PC-3 (cell line): ENCODE results near the gene POP4. TPM values are rescaled to one million over a fixed set of nuclear protein-coding genes. Genes with fewer than 3 reads are reported as not detected.

Source experiments
- ATAC-seq: fragments of 200-7000 bp; cut with Tn5 transposase; 2 replicates; pipeline ENCODE4 v1.9.1; 2020; ENCODE audit warnings: mild to moderate bottlenecking, moderate library complexity
- BruUV-seq: library from RNA; stranded (reverse); fragments of 400-500 nt; replicated peaks from 2 replicates; lab custom pipeline; 2021; lab: Mats Ljungman, UMichigan
- CTCF ChIA-PET: fragments of 300-600 bp; sonication (Branson Sonifier 250); formaldehyde crosslinking; loops from one replicate; lab custom pipeline; 2022; ENCODE audit warnings: antibody characterized with exemption; lab: Charles Lee
- POLR2A ChIA-PET: fragments of 300-600 bp; sonication (Branson Sonifier 250); formaldehyde crosslinking; loops from one replicate; lab custom pipeline; 2022; ENCODE audit warnings: antibody characterized with exemption; ENCODE audit not compliant: unreplicated experiment; lab: Charles Lee
- DNase-seq: peaks from one replicate; pipeline ENCODE4 v3.0.0-alpha.2; 2015
- H2AFZ ChIP-seq: fragments of 300-600 bp; sonication (generic); 2 replicates; pipeline ENCODE4 v1.6.0; 2016; ENCODE audit warnings: antibody characterized with exemption, low read length
- H3F3A ChIP-seq: fragments of 300-600 bp; sonication (generic); one replicate; pipeline ENCODE4 v1.6.0; 2017; ENCODE audit warnings: antibody characterized with exemption, low read length, control low read depth, mild to moderate bottlenecking; ENCODE audit not compliant: unreplicated experiment
- H3K27ac ChIP-seq: fragments of 300-600 bp; sonication (generic); 2 replicates; pipeline ENCODE4 v1.5.1; 2016; ENCODE audit warnings: mild to moderate bottlenecking, low read length
- H3K27me3 ChIP-seq: fragments of 300-600 bp; sonication (generic); 2 replicates; pipeline ENCODE4 v1.6.1; 2016; ENCODE audit warnings: low read length, mixed read lengths
- H3K36me3 ChIP-seq: fragments of 300-600 bp; sonication (generic); 2 replicates; pipeline ENCODE4 v1.6.1; 2016; ENCODE audit warnings: low read depth, mixed run types, low read length, mixed read lengths
- H3K4me1 ChIP-seq: fragments of 300-600 bp; sonication (generic); 2 replicates; pipeline ENCODE4 v1.5.1; 2016; ENCODE audit warnings: low read length; ENCODE audit not compliant: insufficient read depth
- H3K4me2 ChIP-seq: fragments of 300-600 bp; sonication (generic); 2 replicates; pipeline ENCODE4 v1.6.0; 2016; ENCODE audit warnings: low read length
- H3K4me3 ChIP-seq: fragments of 300-600 bp; sonication (generic); 2 replicates; pipeline ENCODE4 v1.5.1; 2016; ENCODE audit warnings: mild to moderate bottlenecking, low read length, mixed read lengths
- H3K79me2 ChIP-seq: fragments of 300-600 bp; sonication (generic); 2 replicates; pipeline ENCODE4 v1.6.1; 2017; ENCODE audit warnings: low read length, mixed read lengths
- H3K9ac ChIP-seq: fragments of 300-600 bp; sonication (generic); 2 replicates; pipeline ENCODE4 v1.6.0; 2016; ENCODE audit warnings: mild to moderate bottlenecking, low read length
- H3K9me2 ChIP-seq: fragments of 300-600 bp; sonication (generic); replicated peaks from 2 replicates; pipeline ENCODE4 v1.6.1; 2016; ENCODE audit warnings: mixed run types, low read length, mixed read lengths
- H3K9me3 ChIP-seq: fragments of 300-600 bp; sonication (generic); 2 replicates; pipeline ENCODE4 v1.6.1; 2016; ENCODE audit warnings: low read length, mixed read lengths
- H4K20me1 ChIP-seq: fragments of 300-600 bp; sonication (generic); 2 replicates; pipeline ENCODE4 v1.6.1; 2016; ENCODE audit warnings: low read length, mixed read lengths
- EZH2 ChIP-seq: fragments of 300-600 bp; sonication (generic); IDR thresholded peaks from one replicate; pipeline ENCODE4 v1.6.1; 2017; ENCODE audit warnings: antibody characterized with exemption, mild to moderate bottlenecking, low read length; ENCODE audit not compliant: unreplicated experiment
- EZH2phosphoT487 ChIP-seq: fragments of 300-600 bp; sonication (generic); IDR thresholded peaks from 2 replicates; pipeline ENCODE4 v1.6.1; 2018; ENCODE audit warnings: mild to moderate bottlenecking, antibody characterized with exemption, low read length, borderline replicate concordance
- intact Hi-C: fragments of 100-400 bp; cut with micrococcal nuclease; formaldehyde crosslinking; loops from 2 replicates; pipeline ENCODE4 v1.9.0; 2023
- total RNA-seq: library from RNA; depleted of rRNA; stranded (reverse); fragments of >200 nt; gene quantifications from 2 replicates; pipeline ENCODE4 v1.2.3, GENCODE V29; 2014
- TF ChIP-seq, protein P1 (sequence below): fragments of 300-600 bp; sonication (generic); conservative IDR thresholded peaks from 2 replicates; pipeline ENCODE4 v1.5.1; 2017; ENCODE audit warnings: antibody characterized with exemption, low read depth, mild to moderate bottlenecking, low read length

The POP4 gene
- total RNA-seq, 1 experiment from 2014 or later, result 115 TPM

DNA sequence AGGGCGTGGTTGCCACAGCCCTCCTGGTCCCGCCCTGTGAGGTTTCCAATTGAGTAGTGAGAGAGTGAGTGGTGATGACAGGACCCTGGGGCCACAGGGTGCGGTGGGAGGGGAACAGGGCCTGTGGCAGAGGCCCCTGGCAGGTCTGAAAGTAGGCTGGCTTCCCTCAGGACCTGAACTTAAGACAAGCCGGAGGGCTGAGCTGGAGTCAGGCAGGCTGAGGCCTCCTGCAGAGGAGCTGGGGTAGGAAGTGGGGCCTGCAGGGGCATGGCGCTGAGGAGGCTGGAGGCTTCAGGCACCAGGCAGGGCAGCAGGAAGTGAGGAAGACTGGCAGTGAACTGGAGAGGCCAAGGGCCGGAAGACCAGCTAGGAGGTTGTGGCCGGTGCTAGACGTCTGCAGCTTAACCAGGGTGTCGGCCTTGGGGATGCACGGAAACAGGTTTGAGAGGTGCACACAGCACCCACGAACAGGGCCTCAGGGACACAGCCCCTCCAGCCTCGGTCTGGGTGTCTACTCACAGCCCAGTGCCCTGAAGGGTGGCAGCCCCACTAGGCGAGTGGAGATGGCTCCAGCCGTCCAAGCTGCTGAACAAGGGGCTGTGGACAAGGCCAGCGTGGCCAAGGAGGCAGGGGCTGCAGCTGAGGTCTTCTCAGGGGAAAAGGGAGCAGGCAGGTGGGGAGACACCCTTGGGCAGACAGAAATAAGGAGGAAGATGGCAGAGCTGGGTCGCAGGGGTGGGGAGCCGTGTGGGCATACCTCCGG is 17.8 kb downstream of the POP4 start:
- no peak overlapping the region for H3K4me3 ChIP-seq
- CTCF ChIA-PET, result no interaction called here
- no peaks in the 10 kb centered on the region for H3F3A ChIP-seq
- H3K36me3 ChIP-seq, result no peaks in the 10 kb centered on the region
- H3K27ac ChIP-seq, result no peak overlapping the region
- TF ChIP-seq, protein P1, sequence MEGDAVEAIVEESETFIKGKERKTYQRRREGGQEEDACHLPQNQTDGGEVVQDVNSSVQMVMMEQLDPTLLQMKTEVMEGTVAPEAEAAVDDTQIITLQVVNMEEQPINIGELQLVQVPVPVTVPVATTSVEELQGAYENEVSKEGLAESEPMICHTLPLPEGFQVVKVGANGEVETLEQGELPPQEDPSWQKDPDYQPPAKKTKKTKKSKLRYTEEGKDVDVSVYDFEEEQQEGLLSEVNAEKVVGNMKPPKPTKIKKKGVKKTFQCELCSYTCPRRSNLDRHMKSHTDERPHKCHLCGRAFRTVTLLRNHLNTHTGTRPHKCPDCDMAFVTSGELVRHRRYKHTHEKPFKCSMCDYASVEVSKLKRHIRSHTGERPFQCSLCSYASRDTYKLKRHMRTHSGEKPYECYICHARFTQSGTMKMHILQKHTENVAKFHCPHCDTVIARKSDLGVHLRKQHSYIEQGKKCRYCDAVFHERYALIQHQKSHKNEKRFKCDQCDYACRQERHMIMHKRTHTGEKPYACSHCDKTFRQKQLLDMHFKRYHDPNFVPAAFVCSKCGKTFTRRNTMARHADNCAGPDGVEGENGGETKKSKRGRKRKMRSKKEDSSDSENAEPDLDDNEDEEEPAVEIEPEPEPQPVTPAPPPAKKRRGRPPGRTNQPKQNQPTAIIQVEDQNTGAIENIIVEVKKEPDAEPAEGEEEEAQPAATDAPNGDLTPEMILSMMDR, result no peak
- no peak for TF ChIP-seq EZH2phosphoT487
- TF ChIP-seq EZH2, result no peak
- intact Hi-C loops, result loop anchor here (5.0 kb wide), 1 partner anchor 38 kb away; no protein-coding TSS in a partner anchor
- no peaks in the 10 kb centered on the region for H4K20me1 ChIP-seq
- POLR2A ChIA-PET, result no interaction called here
- no peak overlapping the region for H3K9ac ChIP-seq
- no peaks in the 10 kb centered on the region for H3K9me2 ChIP-seq
- no peak overlapping the region for H2AFZ ChIP-seq
- ATAC-seq, result no peak
- no peaks in the 10 kb centered on the region for H3K9me3 ChIP-seq
- DNase-seq, result no peak
- no peaks in the 10 kb centered on the region for H3K79me2 ChIP-seq
- no peaks in the 10 kb centered on the region for H3K4me1 ChIP-seq
- no peaks in the 10 kb centered on the region for H3K27me3 ChIP-seq
- no peak overlapping the region for H3K4me2 ChIP-seq
- BruUV-seq, result no TSS peak

DNA sequence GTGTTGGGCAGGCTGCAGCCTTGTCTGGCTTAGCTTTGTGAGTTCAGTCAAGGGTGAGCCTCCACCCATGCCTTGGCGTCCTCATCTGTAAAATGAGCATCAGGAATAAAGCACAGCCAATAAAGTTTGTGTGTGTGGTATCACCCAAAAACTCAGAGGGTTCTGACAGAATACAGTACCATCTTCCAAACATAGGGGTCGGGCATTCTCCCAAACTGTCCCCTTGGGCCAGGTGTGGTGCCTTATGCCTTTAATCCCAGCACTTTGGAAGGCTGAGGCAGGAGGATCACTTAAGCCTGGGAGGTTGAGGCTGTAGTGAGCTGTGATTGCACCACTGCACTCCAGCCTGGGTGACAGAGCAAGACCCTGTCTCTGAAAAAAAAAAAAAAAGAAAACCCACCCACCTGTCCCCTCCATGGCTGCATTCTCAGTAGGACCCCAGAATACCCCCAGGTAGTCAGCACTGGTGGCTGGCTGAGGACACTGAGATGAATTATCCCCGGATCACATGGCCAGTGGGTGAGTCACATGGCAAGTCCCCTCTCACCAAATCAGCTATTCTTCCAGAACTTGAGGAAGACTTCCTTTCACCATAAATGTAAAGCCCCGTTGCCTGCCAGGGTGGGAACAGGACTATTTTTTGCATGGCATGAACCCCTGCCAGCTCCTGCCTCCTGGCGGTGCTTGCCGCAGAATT is 18.6 kb downstream of the POP4 start:
- intact Hi-C loops, result loop anchor here (5.0 kb wide), 1 partner anchor 38 kb away; no protein-coding TSS in a partner anchor
- H3K27ac ChIP-seq, result no peak overlapping the region
- no peaks in the 10 kb centered on the region for H3F3A ChIP-seq
- no peak overlapping the region for H3K4me2 ChIP-seq
- no peaks in the 10 kb centered on the region for H3K36me3 ChIP-seq
- ChIA-PET CTCF (interaction anchor here (1.1 kb wide), 1 partner anchor 92 kb away, joined by 3 read pairs; no protein-coding TSS in a partner anchor), POLR2A (no interaction called here)
- no peak overlapping the region for H3K9ac ChIP-seq
- H4K20me1 ChIP-seq, result no peaks in the 10 kb centered on the region
- H3K4me3 ChIP-seq, result no peak overlapping the region
- H3K9me3 ChIP-seq, result no peaks in the 10 kb centered on the region
- DNase-seq, result no peak
- no peaks in the 10 kb centered on the region for H3K27me3 ChIP-seq
- TF ChIP-seq EZH2phosphoT487 (no peak), EZH2 (no peak)
- TF ChIP-seq, protein P1, result no peak
- no peak overlapping the region for H2AFZ ChIP-seq
- no peaks in the 10 kb centered on the region for H3K79me2 ChIP-seq
- BruUV-seq, result no TSS peak
- no peak for ATAC-seq
- no peaks in the 10 kb centered on the region for H3K9me2 ChIP-seq
- H3K4me1 ChIP-seq, result no peaks in the 10 kb centered on the region
